Measurements from ENCODE around the gene RAB11FIP3. TPM values are rescaled to one million over a fixed set of nuclear protein-coding genes. Genes with fewer than 3 reads are reported as not detected.

Gene RAB11FIP3
- total and polyA plus RNA-seq, 2 of the 13 experiments (the other 11 are each of a cell fraction or from before 2014, with no cell fraction given) = 34.3 to 57.6 TPM

DNA sequence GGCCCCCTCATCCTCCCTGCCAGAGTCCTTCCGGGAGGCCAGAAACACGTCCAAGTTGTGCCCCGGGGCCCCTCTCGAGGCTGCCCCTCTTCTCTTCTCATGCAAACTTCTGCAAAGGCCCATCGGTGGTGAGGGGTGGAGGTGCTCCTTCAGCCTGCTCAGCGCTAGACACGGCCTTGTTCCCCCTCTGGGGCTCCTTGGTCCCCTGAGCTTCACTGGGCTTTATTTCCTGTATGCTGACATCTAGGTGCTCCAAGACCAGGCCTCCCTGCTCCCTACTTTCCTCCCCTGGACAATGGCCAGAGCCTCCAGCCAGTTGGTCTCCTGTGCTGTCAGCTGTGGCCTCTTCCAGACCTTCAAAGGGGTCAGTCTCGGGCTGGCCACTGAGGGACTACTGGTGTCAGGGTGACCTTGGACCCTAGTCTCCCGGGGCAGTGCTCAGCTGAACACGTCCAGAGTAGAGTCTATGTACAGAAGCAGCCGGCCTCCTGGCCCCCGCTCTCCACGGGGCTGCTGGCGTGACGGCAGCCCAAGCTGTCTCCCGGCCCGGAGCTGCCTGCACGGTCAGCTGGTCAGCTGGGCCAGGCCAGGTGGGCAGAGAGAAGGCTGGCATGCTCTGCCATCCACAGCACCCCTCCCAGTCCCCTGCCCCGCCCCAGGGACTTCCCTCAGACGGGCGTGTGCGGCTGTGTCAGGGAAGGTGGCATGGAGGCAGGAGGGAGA, 133.0 kb downstream of the RAB11FIP3 start (continued):
- TF ChIP-seq, protein P1, sequence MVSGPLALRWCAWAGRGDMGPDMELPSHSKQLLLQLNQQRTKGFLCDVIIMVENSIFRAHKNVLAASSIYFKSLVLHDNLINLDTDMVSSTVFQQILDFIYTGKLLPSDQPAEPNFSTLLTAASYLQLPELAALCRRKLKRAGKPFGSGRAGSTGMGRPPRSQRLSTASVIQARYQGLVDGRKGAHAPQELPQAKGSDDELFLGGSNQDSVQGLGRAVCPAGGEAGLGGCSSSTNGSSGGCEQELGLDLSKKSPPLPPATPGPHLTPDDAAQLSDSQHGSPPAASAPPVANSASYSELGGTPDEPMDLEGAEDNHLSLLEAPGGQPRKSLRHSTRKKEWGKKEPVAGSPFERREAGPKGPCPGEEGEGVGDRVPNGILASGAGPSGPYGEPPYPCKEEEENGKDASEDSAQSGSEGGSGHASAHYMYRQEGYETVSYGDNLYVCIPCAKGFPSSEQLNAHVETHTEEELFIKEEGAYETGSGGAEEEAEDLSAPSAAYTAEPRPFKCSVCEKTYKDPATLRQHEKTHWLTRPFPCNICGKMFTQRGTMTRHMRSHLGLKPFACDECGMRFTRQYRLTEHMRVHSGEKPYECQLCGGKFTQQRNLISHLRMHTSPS (CRISPR knock-in tag; IDR thresholded peaks at IDR 0.05; ENCODE audit: low read depth) = peak; percentile 90; the same call in 1 of the 2 replicates
- TF ChIP-seq ZNF232 (CRISPR knock-in tag; IDR thresholded peaks at IDR 0.05; ENCODE audit: borderline replicate concordance) (no peak), RAD21 (CRISPR knock-in tag; IDR thresholded peaks at IDR 0.05) (peak; percentile 24; the same call in 1 of the 2 replicates), ZNF644 (CRISPR knock-in tag; IDR thresholded peaks at IDR 0.05; ENCODE audit: low read depth) (peak; percentile 67; the same call in 1 of the 2 replicates), ZFX (CRISPR knock-in tag; IDR thresholded peaks at IDR 0.05; ENCODE audit: low read depth) (peak; percentile 80), NCOA2 (CRISPR knock-in tag; IDR thresholded peaks at IDR 0.05) (peak; percentile 57), KDM2A (CRISPR knock-in tag; IDR thresholded peaks at IDR 0.05; ENCODE audit: borderline replicate concordance, low read depth) (peak; percentile 68; the same call in 1 of the 2 replicates), PRDM15 (CRISPR knock-in tag; IDR thresholded peaks at IDR 0.05) (no peak), FLYWCH1 (CRISPR knock-in tag; IDR thresholded peaks at IDR 0.05) (no peak), PHF21A (CRISPR knock-in tag; IDR thresholded peaks at IDR 0.05) (peak; percentile 91), DZIP1 (CRISPR knock-in tag; IDR thresholded peaks at IDR 0.05) (no peak)
- TF ChIP-seq, protein P2, sequence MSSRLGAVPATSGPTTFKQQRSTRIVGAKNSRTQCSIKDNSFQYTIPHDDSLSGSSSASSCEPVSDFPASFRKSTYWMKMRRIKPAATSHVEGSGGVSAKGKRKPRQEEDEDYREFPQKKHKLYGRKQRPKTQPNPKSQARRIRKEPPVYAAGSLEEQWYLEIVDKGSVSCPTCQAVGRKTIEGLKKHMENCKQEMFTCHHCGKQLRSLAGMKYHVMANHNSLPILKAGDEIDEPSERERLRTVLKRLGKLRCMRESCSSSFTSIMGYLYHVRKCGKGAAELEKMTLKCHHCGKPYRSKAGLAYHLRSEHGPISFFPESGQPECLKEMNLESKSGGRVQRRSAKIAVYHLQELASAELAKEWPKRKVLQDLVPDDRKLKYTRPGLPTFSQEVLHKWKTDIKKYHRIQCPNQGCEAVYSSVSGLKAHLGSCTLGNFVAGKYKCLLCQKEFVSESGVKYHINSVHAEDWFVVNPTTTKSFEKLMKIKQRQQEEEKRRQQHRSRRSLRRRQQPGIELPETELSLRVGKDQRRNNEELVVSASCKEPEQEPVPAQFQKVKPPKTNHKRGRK (CRISPR knock-in tag; IDR thresholded peaks at IDR 0.05) = no peak
- TF ChIP-seq, protein P3, sequence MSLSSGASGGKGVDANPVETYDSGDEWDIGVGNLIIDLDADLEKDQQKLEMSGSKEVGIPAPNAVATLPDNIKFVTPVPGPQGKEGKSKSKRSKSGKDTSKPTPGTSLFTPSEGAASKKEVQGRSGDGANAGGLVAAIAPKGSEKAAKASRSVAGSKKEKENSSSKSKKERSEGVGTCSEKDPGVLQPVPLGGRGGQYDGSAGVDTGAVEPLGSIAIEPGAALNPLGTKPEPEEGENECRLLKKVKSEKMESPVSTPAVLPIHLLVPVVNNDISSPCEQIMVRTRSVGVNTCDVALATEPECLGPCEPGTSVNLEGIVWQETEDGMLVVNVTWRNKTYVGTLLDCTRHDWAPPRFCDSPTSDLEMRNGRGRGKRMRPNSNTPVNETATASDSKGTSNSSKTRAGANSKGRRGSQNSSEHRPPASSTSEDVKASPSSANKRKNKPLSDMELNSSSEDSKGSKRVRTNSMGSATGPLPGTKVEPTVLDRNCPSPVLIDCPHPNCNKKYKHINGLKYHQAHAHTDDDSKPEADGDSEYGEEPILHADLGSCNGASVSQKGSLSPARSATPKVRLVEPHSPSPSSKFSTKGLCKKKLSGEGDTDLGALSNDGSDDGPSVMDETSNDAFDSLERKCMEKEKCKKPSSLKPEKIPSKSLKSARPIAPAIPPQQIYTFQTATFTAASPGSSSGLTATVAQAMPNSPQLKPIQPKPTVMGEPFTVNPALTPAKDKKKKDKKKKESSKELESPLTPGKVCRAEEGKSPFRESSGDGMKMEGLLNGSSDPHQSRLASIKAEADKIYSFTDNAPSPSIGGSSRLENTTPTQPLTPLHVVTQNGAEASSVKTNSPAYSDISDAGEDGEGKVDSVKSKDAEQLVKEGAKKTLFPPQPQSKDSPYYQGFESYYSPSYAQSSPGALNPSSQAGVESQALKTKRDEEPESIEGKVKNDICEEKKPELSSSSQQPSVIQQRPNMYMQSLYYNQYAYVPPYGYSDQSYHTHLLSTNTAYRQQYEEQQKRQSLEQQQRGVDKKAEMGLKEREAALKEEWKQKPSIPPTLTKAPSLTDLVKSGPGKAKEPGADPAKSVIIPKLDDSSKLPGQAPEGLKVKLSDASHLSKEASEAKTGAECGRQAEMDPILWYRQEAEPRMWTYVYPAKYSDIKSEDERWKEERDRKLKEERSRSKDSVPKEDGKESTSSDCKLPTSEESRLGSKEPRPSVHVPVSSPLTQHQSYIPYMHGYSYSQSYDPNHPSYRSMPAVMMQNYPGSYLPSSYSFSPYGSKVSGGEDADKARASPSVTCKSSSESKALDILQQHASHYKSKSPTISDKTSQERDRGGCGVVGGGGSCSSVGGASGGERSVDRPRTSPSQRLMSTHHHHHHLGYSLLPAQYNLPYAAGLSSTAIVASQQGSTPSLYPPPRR (CRISPR knock-in tag; IDR thresholded peaks at IDR 0.05; ENCODE audit: borderline replicate concordance) = peak; percentile 90
